Tibial nerve (tissue), 4 donors: Measurements from ENCODE around the gene DNLZ. TPM values are rescaled to one million over a fixed set of nuclear protein-coding genes. Genes with fewer than 3 reads are reported as not detected.

ENCODE experiments used
- DNase-seq, 2 donors: peaks; one replicate each; pipeline ENCODE4 v3.0.0-alpha.2; 2019; ENCODE audit warnings: low spot score in 2 of 2
- H3K27ac ChIP-seq, 4 donors: fragments of 200-600 bp; sonication (generic) in 3 of 4; one replicate each; pipeline ENCODE4 v1.5.1; 2017 to 2019; ENCODE audit warnings: mild to moderate bottlenecking in 1 of 4
- H3K27me3 ChIP-seq, 2 donors: fragments of 200-600 bp; sonication (generic) in 1 of 2; one replicate each; pipeline versions ENCODE4 v1.5.1 to v1.6.0; 2017 to 2019
- H3K36me3 ChIP-seq, 3 donors: fragments of 200-600 bp; sonication (generic); one replicate each; pipeline ENCODE4 v1.5.1; 2018 to 2019
- H3K4me1 ChIP-seq, 4 donors: fragments of 200-600 bp; sonication (generic) in 3 of 4; one replicate each; pipeline ENCODE4 v1.5.1; 2017 to 2019
- H3K4me3 ChIP-seq, 4 donors: fragments of 200-600 bp; sonication (generic) in 3 of 4; one replicate each; pipeline ENCODE4 v1.5.1; 2017 to 2019; ENCODE audit warnings: mild to moderate bottlenecking in 1 of 4, moderate library complexity in 1 of 4
- H3K9me3 ChIP-seq, 4 donors: fragments of 200-600 bp; sonication (generic) in 3 of 4; one replicate each; pipeline ENCODE4 v1.5.1; 2017 to 2019
- EP300 ChIP-seq, 2 donors: sonication (generic); formaldehyde crosslinking; IDR thresholded peaks; one replicate each; pipeline ENCODE4 v1.6.1; 2017; ENCODE audit warnings: antibody characterized with exemption in 2 of 2, mild to moderate bottlenecking in 1 of 2
- POLR2A ChIP-seq, 2 donors: fragments of 450-650 bp; IDR thresholded peaks; one replicate each; pipeline ENCODE4 v1.6.1; 2017; ENCODE audit warnings: antibody characterized with exemption in 2 of 2, mild to moderate bottlenecking in 2 of 2, moderate library complexity in 2 of 2
- WGBS, 2 donors: methylation state at CpG; one replicate each; pipeline ENCODE4 v1.1.5; 2018; 5-methylcytosine and 5-hydroxymethylcytosine counted together
- total RNA-seq, 4 donors: library from RNA; depleted of rRNA; stranded (reverse); fragments of >200 nt; gene quantifications; one replicate each; pipeline ENCODE4 v1.1.0, GENCODE V29; 2016
- TF ChIP-seq, protein P1 (sequence below), 5 experiments: fragments of 200-600 bp in 3 of 5; fragments of 450-650 bp in 2 of 5; sonication (generic) in 3 of 5; IDR thresholded peaks; one replicate each; pipeline ENCODE4 v1.5.1; 2016 to 2019; ENCODE audit warnings: antibody characterized with exemption in 5 of 5, mild to moderate bottlenecking in 3 of 5, moderate library complexity in 2 of 5

The DNLZ gene
- total RNA-seq, 4 donors from 2014 or later, result 49.4 to 79.5 (median 70.8) TPM

DNA sequence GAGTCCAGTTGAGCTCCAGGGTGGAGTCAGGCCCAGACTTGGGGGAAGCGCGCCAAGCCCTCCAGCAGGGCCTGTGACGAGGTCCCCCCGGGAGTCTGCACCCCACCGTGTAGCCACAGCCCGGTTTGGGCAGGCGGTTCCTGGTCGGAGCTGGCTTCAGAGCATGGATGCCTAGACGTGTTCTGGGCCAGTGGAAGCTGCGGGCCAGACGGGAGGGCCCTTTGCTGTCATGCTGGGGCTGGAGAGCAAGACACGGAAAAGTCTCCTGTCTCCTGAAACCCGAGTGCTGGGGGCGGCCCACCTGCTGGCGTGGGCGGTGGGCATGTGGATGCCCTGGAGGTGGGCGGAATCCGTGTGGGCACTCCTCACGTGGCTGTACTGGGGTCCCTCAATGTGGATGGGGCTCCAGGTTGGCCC is 34.3 kb downstream of the DNLZ start:
- H3K9me3 ChIP-seq, result no peaks in the 10 kb centered on the region
- H3K4me3 ChIP-seq, result peak overlapping the region in 3 of 4 donors; percentile 56 to 89 (median 81)
- no peak for DNase-seq
- H3K4me1 ChIP-seq, result peaks cover 0 to 77% (median 57%) of the 10 kb centered on the region in 4 donors
- WGBS, 2 donors, result 43 to 59% methylated on average over 10 to 16 of the region's 19 CpGs
- H3K36me3 ChIP-seq, result peaks cover 0 to 22% (median 0%) of the 10 kb centered on the region in 3 donors
- peak overlapping the region; percentile 85 to 98 (median 96) for H3K27ac ChIP-seq
- no peaks in the 10 kb centered on the region for H3K27me3 ChIP-seq
- TF ChIP-seq POLR2A (IDR thresholded peaks at IDR 0.05), result no peak
- TF ChIP-seq EP300 (IDR thresholded peaks at IDR 0.05), result no peak
- TF ChIP-seq, protein P1, sequence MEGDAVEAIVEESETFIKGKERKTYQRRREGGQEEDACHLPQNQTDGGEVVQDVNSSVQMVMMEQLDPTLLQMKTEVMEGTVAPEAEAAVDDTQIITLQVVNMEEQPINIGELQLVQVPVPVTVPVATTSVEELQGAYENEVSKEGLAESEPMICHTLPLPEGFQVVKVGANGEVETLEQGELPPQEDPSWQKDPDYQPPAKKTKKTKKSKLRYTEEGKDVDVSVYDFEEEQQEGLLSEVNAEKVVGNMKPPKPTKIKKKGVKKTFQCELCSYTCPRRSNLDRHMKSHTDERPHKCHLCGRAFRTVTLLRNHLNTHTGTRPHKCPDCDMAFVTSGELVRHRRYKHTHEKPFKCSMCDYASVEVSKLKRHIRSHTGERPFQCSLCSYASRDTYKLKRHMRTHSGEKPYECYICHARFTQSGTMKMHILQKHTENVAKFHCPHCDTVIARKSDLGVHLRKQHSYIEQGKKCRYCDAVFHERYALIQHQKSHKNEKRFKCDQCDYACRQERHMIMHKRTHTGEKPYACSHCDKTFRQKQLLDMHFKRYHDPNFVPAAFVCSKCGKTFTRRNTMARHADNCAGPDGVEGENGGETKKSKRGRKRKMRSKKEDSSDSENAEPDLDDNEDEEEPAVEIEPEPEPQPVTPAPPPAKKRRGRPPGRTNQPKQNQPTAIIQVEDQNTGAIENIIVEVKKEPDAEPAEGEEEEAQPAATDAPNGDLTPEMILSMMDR (IDR thresholded peaks at IDR 0.05), result no peak

DNA sequence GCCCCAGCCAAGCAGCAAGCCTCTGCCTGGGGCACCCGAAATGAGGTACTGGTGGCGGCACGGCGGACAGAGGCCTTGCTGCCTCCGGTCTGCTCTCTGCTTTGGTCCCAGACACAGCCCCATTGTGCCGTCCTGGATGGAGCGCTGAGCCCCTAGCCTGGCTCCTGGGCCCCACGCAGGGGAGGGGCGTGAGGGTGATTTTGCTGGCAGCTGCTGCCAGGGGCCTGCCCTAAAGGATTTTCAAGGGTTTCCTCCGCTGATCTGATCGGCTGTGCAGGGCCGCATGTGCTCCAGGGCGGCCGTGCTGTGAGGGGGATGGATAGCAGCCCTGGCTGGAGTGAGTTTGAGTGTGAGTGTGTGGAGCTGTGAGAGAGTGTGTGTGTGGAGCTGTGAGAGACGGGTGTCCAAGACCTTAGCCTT is 34.9 kb downstream of the DNLZ start:
- 9 to 38% methylated on average over 4 to 15 of the region's 15 CpGs for whole genome bisulfite sequencing, 2 donors

DNA sequence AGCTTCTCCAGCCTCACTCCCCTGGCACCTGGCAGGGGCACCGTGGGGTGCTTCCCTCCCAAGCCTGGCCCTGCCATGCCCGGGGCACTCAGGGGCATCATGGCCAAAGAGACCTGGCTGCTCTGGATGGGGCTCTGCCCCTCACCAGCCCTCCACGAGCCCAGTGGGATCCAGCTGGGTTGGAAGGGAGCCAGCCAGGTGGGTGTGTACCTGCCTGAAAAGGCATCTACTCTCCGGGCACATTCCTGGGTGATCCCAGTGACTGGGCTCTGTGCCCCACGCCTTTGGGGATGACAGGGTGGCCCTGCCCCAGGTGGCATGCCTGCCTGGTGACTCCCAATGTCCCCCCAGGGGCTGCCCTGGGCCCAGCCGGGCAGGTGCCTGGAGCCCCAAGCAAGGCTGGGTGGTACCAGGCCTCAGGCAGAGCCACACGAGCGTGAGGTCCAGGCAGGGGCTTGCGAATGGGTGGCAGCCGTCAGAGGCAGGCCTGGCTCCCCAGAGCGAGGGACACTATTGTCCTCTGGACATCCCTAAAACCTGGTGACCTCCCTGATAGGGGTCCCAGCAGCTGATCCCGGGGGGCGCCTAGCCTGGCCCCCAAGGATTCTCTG is 35.4 kb downstream of the DNLZ start:
- H3K4me1 ChIP-seq, result peaks cover 0 to 86% (median 59%) of the 10 kb centered on the region in 4 donors
- 0 to 14% methylated on average over 2 to 9 of the region's 13 CpGs for WGBS, 2 donors
- no peaks in the 10 kb centered on the region for H3K9me3 ChIP-seq
- no peak for DNase-seq
- H3K27ac ChIP-seq, result peak overlapping the region; percentile 85 to 98 (median 96)
- H3K27me3 ChIP-seq, result no peaks in the 10 kb centered on the region
- TF ChIP-seq, protein P1 (IDR thresholded peaks at IDR 0.05), result no peak
- no peak for TF ChIP-seq POLR2A (IDR thresholded peaks at IDR 0.05)
- TF ChIP-seq EP300 (IDR thresholded peaks at IDR 0.05), result no peak
- peak overlapping the region; percentile 56 to 89 (median 76) for H3K4me3 ChIP-seq
- H3K36me3 ChIP-seq, result peaks cover 0 to 14% (median 0%) of the 10 kb centered on the region in 3 donors

More for the DNA sequence above, 34.9 kb downstream of the DNLZ start:
- Histone ChIP-seq H3K36me3 (peaks cover 0 to 18% (median 0%) of the 10 kb centered on the region in 3 donors), H3K4me1 (peaks cover 0 to 81% (median 59%) of the 10 kb centered on the region in 4 donors), H3K4me3 (peak overlapping the region; percentile 56 to 89 (median 76)), H3K9me3 (no peaks in the 10 kb centered on the region), H3K27ac (peak overlapping the region; percentile 85 to 98 (median 96)), H3K27me3 (no peaks in the 10 kb centered on the region)
- no peak for DNase-seq
- peak in 1 of 2 donors; percentile 51 for TF ChIP-seq EP300 (IDR thresholded peaks at IDR 0.05)
- TF ChIP-seq, protein P1 (IDR thresholded peaks at IDR 0.05), result no peak
- no peak for TF ChIP-seq POLR2A (IDR thresholded peaks at IDR 0.05)

DNA sequence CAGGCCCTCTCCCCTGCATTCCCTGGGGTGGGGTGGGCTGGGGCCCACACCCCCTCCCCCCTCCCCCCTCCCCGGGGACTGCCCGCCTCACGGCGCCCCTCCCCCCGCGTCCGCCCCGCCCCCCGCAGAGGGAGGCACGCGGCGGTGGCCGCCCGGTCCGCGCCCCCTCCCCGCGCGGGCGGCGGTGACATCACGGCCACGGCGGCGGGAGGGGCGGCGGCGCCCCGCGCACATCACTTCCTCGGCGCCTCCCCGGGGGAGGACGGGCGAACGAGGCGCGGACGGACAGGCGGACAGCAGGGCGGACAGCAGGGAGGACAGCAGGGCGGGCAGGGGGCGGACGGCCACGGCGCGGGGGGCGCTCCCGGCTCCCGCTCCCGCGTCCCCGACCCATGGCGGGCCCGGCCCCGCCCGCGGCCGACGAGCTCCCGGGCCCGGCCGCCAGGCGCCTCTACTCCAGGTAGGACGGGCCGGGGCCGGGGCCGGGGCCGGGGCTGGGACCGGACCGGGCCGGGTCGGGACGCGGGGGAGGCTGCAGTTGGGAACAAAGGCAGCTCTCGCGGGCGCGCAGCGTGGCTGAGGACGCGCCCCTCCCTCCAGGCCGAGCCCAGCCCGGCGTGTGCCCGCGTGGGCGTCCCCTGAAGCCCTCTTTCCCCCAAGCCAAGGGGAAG is 36.1 kb downstream of the DNLZ start, which contains the start of gene GPSM1:
Gene GPSM1, plus strand, starts transcription at position 236 of the 671 bp plus-strand sequence. Its CDS starts 157 bp downstream, at position 393.
- Histone ChIP-seq H3K36me3 (peaks cover 0 to 11% (median 0%) of the 10 kb centered on the region in 3 donors), H3K4me3 (peak within 1 kb of the TSS; percentile 56 to 89 (median 76)), H3K27me3 (no peaks in the 10 kb centered on the region), H3K27ac (peak within 1 kb of the TSS; percentile 85 to 98 (median 96)), H3K4me1 (peaks cover 0 to 89% (median 59%) of the 10 kb centered on the region in 4 donors), H3K9me3 (no peaks in the 10 kb centered on the region)
- DNase-seq, result peak; percentile 36 to 49
- TF ChIP-seq EP300 (IDR thresholded peaks at IDR 0.05), result peak in 1 of 2 donors; percentile 77
- TF ChIP-seq POLR2A (IDR thresholded peaks at IDR 0.05), result peak; percentile 60 to 84
- TF ChIP-seq, protein P1 (IDR thresholded peaks at IDR 0.05), result peak in 2 of 5 experiments; percentile 46 to 48
- WGBS, 2 donors, result 0% methylated on average over 4 to 5 of the region's 88 CpGs
